WERI-Rb-1 (cell line): ENCODE data around the gene RRP12.

ENCODE experiments used
- DNase-seq: peaks from one replicate; pipeline ENCODE4 v3.0.0-alpha.2; 2020
- H3K27ac ChIP-seq: fragments of 250-450 bp; sonication (Bioruptor Pico); 2 replicates; pipeline ENCODE4 v1.5.1; 2020; ENCODE audit warnings: mild to moderate bottlenecking, moderate library complexity
- H3K27me3 ChIP-seq: fragments of 250-450 bp; sonication (Bioruptor Pico); 2 replicates; pipeline ENCODE4 v1.5.1; 2021; ENCODE audit warnings: mild to moderate bottlenecking, low read depth, moderate library complexity; ENCODE audit not compliant: insufficient read depth, severe bottlenecking
- H3K36me3 ChIP-seq: fragments of 250-450 bp; sonication (Bioruptor Pico); 2 replicates; pipeline ENCODE4 v1.5.1; 2020; ENCODE audit warnings: mild to moderate bottlenecking, moderate library complexity
- H3K4me3 ChIP-seq: 2 replicates; pipeline ENCODE4 v1.5.1; 2011; ENCODE audit warnings: low read depth, mild to moderate bottlenecking, control low read depth, low read length
- H3K9me3 ChIP-seq: fragments of 250-450 bp; sonication (Bioruptor Pico); 2 replicates; pipeline ENCODE4 v1.5.1; 2021; ENCODE audit warnings: mild to moderate bottlenecking, moderate library complexity; ENCODE audit not compliant: severe bottlenecking
- TF ChIP-seq, protein P1 (sequence below): IDR thresholded peaks from 2 replicates; pipeline ENCODE4 v1.5.1; 2011; ENCODE audit warnings: low read depth, mild to moderate bottlenecking, control low read depth, inconsistent platforms, low read length

Gene RRP12

DNA sequence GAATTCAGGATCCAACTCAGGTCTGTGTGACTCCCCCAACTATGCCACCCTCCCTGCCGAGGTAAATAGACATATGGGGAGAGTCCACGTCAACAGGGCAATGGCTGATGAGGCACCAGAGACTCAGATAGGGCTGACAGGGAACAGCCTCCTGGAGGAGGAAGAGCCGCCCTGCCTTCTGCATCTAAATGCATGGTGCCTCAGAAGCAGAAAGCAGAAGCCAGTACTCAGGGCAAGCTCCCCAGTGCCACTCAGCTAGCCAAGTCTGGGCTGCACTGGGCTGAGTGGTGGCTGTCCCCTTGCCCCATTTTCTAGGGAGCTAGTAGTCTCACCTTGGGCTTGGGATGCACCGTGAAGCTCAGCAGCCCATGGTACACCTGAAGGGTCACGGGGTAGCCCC is 11.0 kb downstream of the RRP12 start:
- Histone ChIP-seq H3K27ac (no peak overlapping the region), H3K9me3 (no peaks in the 10 kb centered on the region), H3K4me3 (no peak overlapping the region), H3K36me3 (peaks cover 40% of the 10 kb centered on the region), H3K27me3 (no peaks in the 10 kb centered on the region)
- DNase-seq = no peak
- TF ChIP-seq, protein P1, sequence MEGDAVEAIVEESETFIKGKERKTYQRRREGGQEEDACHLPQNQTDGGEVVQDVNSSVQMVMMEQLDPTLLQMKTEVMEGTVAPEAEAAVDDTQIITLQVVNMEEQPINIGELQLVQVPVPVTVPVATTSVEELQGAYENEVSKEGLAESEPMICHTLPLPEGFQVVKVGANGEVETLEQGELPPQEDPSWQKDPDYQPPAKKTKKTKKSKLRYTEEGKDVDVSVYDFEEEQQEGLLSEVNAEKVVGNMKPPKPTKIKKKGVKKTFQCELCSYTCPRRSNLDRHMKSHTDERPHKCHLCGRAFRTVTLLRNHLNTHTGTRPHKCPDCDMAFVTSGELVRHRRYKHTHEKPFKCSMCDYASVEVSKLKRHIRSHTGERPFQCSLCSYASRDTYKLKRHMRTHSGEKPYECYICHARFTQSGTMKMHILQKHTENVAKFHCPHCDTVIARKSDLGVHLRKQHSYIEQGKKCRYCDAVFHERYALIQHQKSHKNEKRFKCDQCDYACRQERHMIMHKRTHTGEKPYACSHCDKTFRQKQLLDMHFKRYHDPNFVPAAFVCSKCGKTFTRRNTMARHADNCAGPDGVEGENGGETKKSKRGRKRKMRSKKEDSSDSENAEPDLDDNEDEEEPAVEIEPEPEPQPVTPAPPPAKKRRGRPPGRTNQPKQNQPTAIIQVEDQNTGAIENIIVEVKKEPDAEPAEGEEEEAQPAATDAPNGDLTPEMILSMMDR = no peak

DNA sequence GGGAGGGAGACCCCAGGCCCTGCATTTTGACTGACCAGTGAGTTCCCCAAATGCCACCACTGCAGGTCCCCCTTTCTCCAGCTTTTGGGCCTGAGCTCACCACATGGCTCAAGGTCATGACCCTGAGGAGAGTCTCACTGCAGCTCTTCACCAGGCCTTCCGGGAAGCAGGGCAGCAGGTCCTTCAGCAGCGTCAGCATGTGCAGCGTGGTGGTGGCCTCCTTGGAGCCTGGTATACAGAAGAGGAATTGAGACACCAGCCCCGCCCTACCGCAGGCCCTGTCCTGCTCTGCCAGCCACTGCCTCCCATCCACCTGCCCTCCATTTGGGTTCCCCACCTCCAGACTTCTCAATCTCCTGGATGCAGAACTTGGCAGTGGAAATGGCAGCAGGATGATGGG is 13.0 kb downstream of the RRP12 start:
- Histone ChIP-seq H3K36me3 (peaks cover 31% of the 10 kb centered on the region), H3K9me3 (no peaks in the 10 kb centered on the region), H3K4me3 (no peak overlapping the region), H3K27ac (no peak overlapping the region), H3K27me3 (no peaks in the 10 kb centered on the region)
- TF ChIP-seq, protein P1 = no peak
- no peak for DNase-seq

DNA sequence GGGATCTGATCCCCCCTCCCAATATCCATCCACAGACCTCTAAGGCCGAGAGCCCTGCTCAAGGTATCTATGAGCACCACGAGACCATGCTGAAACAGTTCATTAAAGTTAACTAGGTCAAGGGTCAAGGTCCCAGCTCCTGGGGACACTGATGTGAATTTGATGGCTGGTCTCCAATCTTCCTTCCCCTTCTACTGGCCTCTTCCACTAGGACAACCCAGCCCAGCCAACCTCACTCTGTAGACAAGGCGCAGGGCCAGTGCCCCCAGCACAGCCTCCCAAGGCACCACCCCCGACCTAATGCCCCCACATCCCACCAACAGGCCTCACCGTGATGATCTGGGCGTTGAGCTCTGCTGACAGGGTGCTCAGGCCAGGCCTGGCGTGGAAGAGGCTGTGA is 15.6 kb downstream of the RRP12 start:
- H3K27ac ChIP-seq = no peak overlapping the region
- no peak overlapping the region for H3K4me3 ChIP-seq
- no peaks in the 10 kb centered on the region for H3K9me3 ChIP-seq
- no peaks in the 10 kb centered on the region for H3K27me3 ChIP-seq
- H3K36me3 ChIP-seq = peaks cover 24% of the 10 kb centered on the region
- no peak for DNase-seq
- TF ChIP-seq, protein P1 = no peak

DNA sequence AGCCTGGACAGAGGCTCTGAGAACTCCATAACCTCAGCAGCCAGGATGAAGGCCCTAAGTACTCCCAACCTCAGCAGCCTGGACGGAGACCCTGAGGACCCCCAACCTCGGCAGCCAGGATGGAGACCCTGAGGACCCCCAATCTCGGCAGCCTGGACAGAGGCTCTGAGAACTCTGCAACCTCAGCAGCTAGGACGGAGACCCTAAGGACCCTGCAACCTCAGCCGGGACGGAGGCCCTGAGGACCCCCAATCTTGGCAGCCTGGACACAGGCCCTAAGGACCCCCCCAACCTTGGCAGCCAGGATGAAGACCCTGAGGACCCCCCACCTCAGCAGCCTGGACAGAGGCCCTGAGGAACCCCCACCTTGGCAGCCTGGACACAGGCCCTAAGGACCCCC is 16.5 kb downstream of the RRP12 start:
- Histone ChIP-seq H3K27ac (no peak overlapping the region), H3K9me3 (no peaks in the 10 kb centered on the region), H3K27me3 (no peaks in the 10 kb centered on the region), H3K4me3 (no peak overlapping the region), H3K36me3 (peaks cover 14% of the 10 kb centered on the region)
- TF ChIP-seq, protein P1 = no peak
- DNase-seq = no peak

DNA sequence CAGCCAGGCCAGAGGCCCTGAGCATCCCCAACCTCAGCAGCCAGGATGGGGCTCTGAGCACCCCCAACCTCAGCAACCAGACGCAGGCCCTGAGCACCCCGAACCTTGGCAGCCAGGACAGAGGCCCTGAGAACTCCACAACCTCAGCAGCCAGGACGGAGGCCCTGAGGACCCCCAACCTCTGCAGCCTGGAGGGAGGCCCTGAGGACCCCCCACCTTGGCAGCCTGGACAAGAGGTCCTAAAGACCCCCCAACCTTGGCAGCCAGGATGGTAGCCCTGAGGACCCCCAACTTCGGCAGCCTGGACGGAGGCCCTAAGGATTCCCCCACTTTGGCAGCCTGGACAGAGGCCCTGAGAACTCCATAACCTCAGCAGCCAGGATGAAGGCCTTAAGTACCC is 17.0 kb downstream of the RRP12 start:
- H3K9me3 ChIP-seq = no peaks in the 10 kb centered on the region
- no peak overlapping the region for H3K4me3 ChIP-seq
- H3K27ac ChIP-seq = no peak overlapping the region
- no peaks in the 10 kb centered on the region for H3K27me3 ChIP-seq
- H3K36me3 ChIP-seq = peaks cover 9% of the 10 kb centered on the region
- no peak for DNase-seq
- TF ChIP-seq, protein P1 = no peak

DNA sequence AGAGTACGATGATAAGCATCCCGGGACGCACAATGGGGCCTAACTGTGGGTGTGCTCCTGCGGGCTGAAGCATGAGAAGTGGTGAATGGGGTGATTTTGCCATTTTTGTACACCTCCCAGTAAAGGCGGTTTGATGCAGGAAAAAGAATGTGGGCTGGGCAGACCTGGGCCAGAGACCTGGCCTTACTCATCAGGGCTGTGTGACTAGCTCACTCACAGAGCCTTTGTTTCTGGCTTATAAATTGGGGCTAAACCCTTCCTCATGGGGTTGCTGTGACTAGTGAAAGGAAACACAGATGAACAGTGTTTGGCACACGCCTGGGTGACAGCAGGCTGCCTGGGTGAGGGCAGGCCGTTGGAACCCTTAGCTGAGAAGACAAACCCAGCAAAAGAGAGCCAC is 18.0 kb downstream of the RRP12 start:
- DNase-seq = no peak
- no peak overlapping the region for H3K4me3 ChIP-seq
- H3K36me3 ChIP-seq = peaks cover 5% of the 10 kb centered on the region

More for the DNA sequence above, 18.0 kb downstream of the RRP12 start:
- Histone ChIP-seq H3K27ac (no peak overlapping the region), H3K27me3 (no peaks in the 10 kb centered on the region), H3K9me3 (no peaks in the 10 kb centered on the region)
- TF ChIP-seq, protein P1 = no peak
